NCI-H2196 treated with DMSO at 0.1 percent for 48 hours (cell line): ENCODE measurements around the gene FAM83G.

Experiments
- DNase-seq: peaks from one replicate; lab custom pipeline; 2025; ENCODE audit not compliant: unreplicated experiment; lab: John Stamatoyannopoulos, UW

The FAM83G gene

GRCh38 chr17:19011581-19011980 is 7.0 kb upstream of the FAM83G start:
- DNase-seq, result no peak

- no peak for DNase-seq
These were observed 6.4 kb upstream of the FAM83G start for GRCh38 chr17:19010729-19011505.

- DNase-seq, result no peak
These were observed 5.4 kb upstream of the FAM83G start for GRCh38 chr17:19009970-19010369.

GRCh38 chr17:19006698-19007097 is 2.1 kb upstream of the FAM83G start:
- no peak for DNase-seq

- no peak for DNase-seq
These were observed 1.3 kb upstream of the FAM83G start for GRCh38 chr17:19005789-19006430.

GRCh38 chr17:19005137-19005773 is 691 bp upstream of the FAM83G start:
- no peak for DNase-seq

GRCh38 chr17:19003543-19004420 is 782 bp downstream of the FAM83G start:
- DNase-seq, result no peak

- DNase-seq, result no peak
These were observed 1.6 kb downstream of the FAM83G start for GRCh38 chr17:19002805-19003542.

- no peak for DNase-seq
These were observed 2.5 kb downstream of the FAM83G start for GRCh38 chr17:19001907-19002590.

GRCh38 chr17:19000531-19001325 is 3.8 kb downstream of the FAM83G start:
- no peak for DNase-seq

GRCh38 chr17:18999911-19000310 is 4.7 kb downstream of the FAM83G start:
- no peak for DNase-seq

GRCh38 chr17:18999394-18999793 is 5.2 kb downstream of the FAM83G start:
- DNase-seq, result no peak

GRCh38 chr17:18997650-18998196 is 6.8 kb downstream of the FAM83G start:
- DNase-seq, result no peak

GRCh38 chr17:18996458-18996857 is 8.1 kb downstream of the FAM83G start:
- no peak for DNase-seq

GRCh38 chr17:18995220-18995619 is 9.3 kb downstream of the FAM83G start:
- no peak for DNase-seq

- DNase-seq, result no peak
These were observed 9.9 kb downstream of the FAM83G start for GRCh38 chr17:18994631-18995030.

- DNase-seq, result no peak
These were observed 10.5 kb downstream of the FAM83G start for GRCh38 chr17:18993905-18994526.

GRCh38 chr17:18992454-18993130 is 12.0 kb downstream of the FAM83G start:
- no peak for DNase-seq
